Activated CD8-positive, alpha-beta memory T cell treated with anti-CD3 and anti-CD28 coated beads for 1 hour (primary cell): ENCODE measurements around the gene GEMIN4.
"Not testable (repeated sequence)": the region's sequence is repeated elsewhere in the genome, so short reads cannot be mapped to it uniquely, and the experiment has no call there.

Source experiments
- DNase-seq, 2 donors: peaks; one replicate each; pipeline ENCODE4 v3.0.0-alpha.2; 2020; ENCODE audit warnings: low read depth in 1 of 2; ENCODE audit errors: extremely low read depth in 1 of 2

Gene GEMIN4

GRCh38 chr17:781805-782731, 30.0 kb upstream of the GEMIN4 start, which contains the start of the genes GLOD4 and MRM3:
GLOD4 (minus strand) TSS chr17:782280; CDS start chr17:782255, 25 bp downstream.
MRM3 (plus strand) TSS chr17:782353; CDS start chr17:782379, 26 bp downstream.
- DNase-seq = peak; percentile 81 to 92

GRCh38 chr17:778096-778495, 26.0 kb upstream of the GEMIN4 start:
- no peak for DNase-seq

- no peak for DNase-seq
Measured at GRCh38 chr17:774313-774584, 22.2 kb upstream of the GEMIN4 start.

- DNase-seq = no peak
Measured at GRCh38 chr17:773467-774312, 21.6 kb upstream of the GEMIN4 start.

GRCh38 chr17:773016-773415, 21.0 kb upstream of the GEMIN4 start:
- no peak for DNase-seq

GRCh38 chr17:767076-767475, 15.0 kb upstream of the GEMIN4 start:
- DNase-seq = no peak

GRCh38 chr17:760371-760770, 8.3 kb upstream of the GEMIN4 start:
- no peak for DNase-seq

GRCh38 chr17:759964-760363, 7.9 kb upstream of the GEMIN4 start:
- no peak for DNase-seq

- DNase-seq = not testable (repeated sequence)
Measured at GRCh38 chr17:756010-756567, 4.0 kb upstream of the GEMIN4 start.

GRCh38 chr17:755319-755961, 3.4 kb upstream of the GEMIN4 start:
- DNase-seq = not testable (repeated sequence)

GRCh38 chr17:753418-753817, 1.4 kb upstream of the GEMIN4 start:
- no peak for DNase-seq

GRCh38 chr17:752620-753219, 656 bp upstream of the GEMIN4 start:
- DNase-seq = peak in 1 of 2 donors; percentile 3

- peak in 1 of 2 donors; percentile 33 for DNase-seq
Measured at GRCh38 chr17:751269-752001, 629 bp downstream of the GEMIN4 start.

- DNase-seq = no peak
Measured at GRCh38 chr17:750431-751037, 1.5 kb downstream of the GEMIN4 start.

GRCh38 chr17:749359-749758, 2.7 kb downstream of the GEMIN4 start:
- not testable (repeated sequence) for DNase-seq

- DNase-seq = not testable (repeated sequence)
Measured at GRCh38 chr17:748604-749003, 3.5 kb downstream of the GEMIN4 start.

GRCh38 chr17:746783-747629, 5.1 kb downstream of the GEMIN4 start:
- no peak for DNase-seq

GRCh38 chr17:746181-746580, 5.9 kb downstream of the GEMIN4 start:
- DNase-seq = no peak
